DMS53 treated with DMSO at 0.1 percent for 48 hours (cell line): Measurements from ENCODE around the gene PSMB4.
"Not testable (repeated sequence)": the region's sequence is repeated elsewhere in the genome, so short reads cannot be mapped to it uniquely, and the experiment has no call there.

Experiments used
- DNase-seq: peaks from one replicate; lab custom pipeline; 2025; ENCODE audit not compliant: unreplicated experiment; lab: John Stamatoyannopoulos, UW

PSMB4 gene

GRCh38 chr1:151386002-151386401 is 13.4 kb upstream of the PSMB4 start:
- no peak for DNase-seq

- not testable (repeated sequence) for DNase-seq
Measured at GRCh38 chr1:151390221-151391078, 8.9 kb upstream of the PSMB4 start.

- no peak for DNase-seq
Measured at GRCh38 chr1:151391079-151391563, 8.3 kb upstream of the PSMB4 start.

- DNase-seq = no peak
Measured at GRCh38 chr1:151393583-151393982, 5.8 kb upstream of the PSMB4 start.

- not testable (repeated sequence) for DNase-seq
Measured at GRCh38 chr1:151396265-151396664, 3.1 kb upstream of the PSMB4 start.

GRCh38 chr1:151401125-151401788 is 1.9 kb downstream of the PSMB4 start:
- DNase-seq = no peak

GRCh38 chr1:151401860-151402259 is 2.5 kb downstream of the PSMB4 start:
- DNase-seq = no peak

GRCh38 chr1:151402764-151403163 is 3.4 kb downstream of the PSMB4 start:
- DNase-seq = no peak

- DNase-seq = no peak
Measured at GRCh38 chr1:151403612-151404011, 4.2 kb downstream of the PSMB4 start.

GRCh38 chr1:151405187-151405951 is 6.0 kb downstream of the PSMB4 start:
- DNase-seq = no peak

GRCh38 chr1:151406176-151406575 is 6.8 kb downstream of the PSMB4 start:
- DNase-seq = no peak

GRCh38 chr1:151407304-151407703 is 7.9 kb downstream of the PSMB4 start:
- no peak for DNase-seq

- DNase-seq = no peak
Measured at GRCh38 chr1:151408891-151409290, 9.5 kb downstream of the PSMB4 start.

GRCh38 chr1:151411884-151412283 is 12.5 kb downstream of the PSMB4 start:
- no peak for DNase-seq

GRCh38 chr1:151416231-151416630 is 16.9 kb downstream of the PSMB4 start:
- DNase-seq = no peak

- no peak for DNase-seq
Measured at GRCh38 chr1:151418081-151418480, 18.7 kb downstream of the PSMB4 start.

- no peak for DNase-seq
Measured at GRCh38 chr1:151419819-151420218, 20.4 kb downstream of the PSMB4 start.

GRCh38 chr1:151425103-151425502 is 25.7 kb downstream of the PSMB4 start:
- no peak for DNase-seq

GRCh38 chr1:151428068-151428467 is 28.7 kb downstream of the PSMB4 start:
- no peak for DNase-seq

GRCh38 chr1:151433827-151434226 is 34.5 kb downstream of the PSMB4 start:
- not testable (repeated sequence) for DNase-seq

GRCh38 chr1:151435174-151435573 is 35.8 kb downstream of the PSMB4 start:
- no peak for DNase-seq
